Esophagus muscularis mucosa (tissue), 3 donors: Measurements from ENCODE around the gene RETREG2.

Experiments used
- POLR2A ChIP-seq: fragments of 450-650 bp; IDR thresholded peaks from one replicate; pipeline ENCODE4 v1.6.1; 2017; ENCODE audit warnings: antibody characterized with exemption, moderate library complexity, mild to moderate bottlenecking, low read depth
- TF ChIP-seq, protein P1 (sequence below), 3 experiments: fragments of 200-600 bp in 2 of 3; fragments of 450-650 bp in 1 of 3; sonication (generic) in 2 of 3; IDR thresholded peaks; one replicate each; pipeline ENCODE4 v1.5.1; 2017 to 2019; ENCODE audit warnings: antibody characterized with exemption in 3 of 3, mild to moderate bottlenecking in 2 of 3, moderate library complexity in 1 of 3

GRCh38 chr2:219218732-219219701, 40.9 kb downstream of the RETREG2 start, which contains the start of gene ABCB6:
- TF ChIP-seq, protein P1, sequence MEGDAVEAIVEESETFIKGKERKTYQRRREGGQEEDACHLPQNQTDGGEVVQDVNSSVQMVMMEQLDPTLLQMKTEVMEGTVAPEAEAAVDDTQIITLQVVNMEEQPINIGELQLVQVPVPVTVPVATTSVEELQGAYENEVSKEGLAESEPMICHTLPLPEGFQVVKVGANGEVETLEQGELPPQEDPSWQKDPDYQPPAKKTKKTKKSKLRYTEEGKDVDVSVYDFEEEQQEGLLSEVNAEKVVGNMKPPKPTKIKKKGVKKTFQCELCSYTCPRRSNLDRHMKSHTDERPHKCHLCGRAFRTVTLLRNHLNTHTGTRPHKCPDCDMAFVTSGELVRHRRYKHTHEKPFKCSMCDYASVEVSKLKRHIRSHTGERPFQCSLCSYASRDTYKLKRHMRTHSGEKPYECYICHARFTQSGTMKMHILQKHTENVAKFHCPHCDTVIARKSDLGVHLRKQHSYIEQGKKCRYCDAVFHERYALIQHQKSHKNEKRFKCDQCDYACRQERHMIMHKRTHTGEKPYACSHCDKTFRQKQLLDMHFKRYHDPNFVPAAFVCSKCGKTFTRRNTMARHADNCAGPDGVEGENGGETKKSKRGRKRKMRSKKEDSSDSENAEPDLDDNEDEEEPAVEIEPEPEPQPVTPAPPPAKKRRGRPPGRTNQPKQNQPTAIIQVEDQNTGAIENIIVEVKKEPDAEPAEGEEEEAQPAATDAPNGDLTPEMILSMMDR (IDR thresholded peaks at IDR 0.05) = peak in 1 of 3 experiments; percentile 21
- peak; percentile 46 for TF ChIP-seq POLR2A
